Natural killer cell treated with Interleukin-12 subunit alpha and Interleukin-12 subunit beta and Interleukin-15 and Interleukin-18, amount 100 ng/mL, for 72 hours (primary cell): ENCODE data around the gene PAK6. TPM values are rescaled to one million over a fixed set of nuclear protein-coding genes. Genes with fewer than 3 reads are reported as not detected.
A peak's percentile ranks its signal among the peaks of the same experiment; 100 is the strongest.

Experiments used
- ATAC-seq, 2 donors: fragments of 150-1000 bp; cut with Tn5 transposase in 1 of 2; sonication (Bioruptor Pico), chemical (Tn5 transposase) in 1 of 2; 2 replicates each; pipeline ENCODE4 v1.10.0; 2021
- DNase-seq: peaks from one replicate; pipeline ENCODE4 v3.0.0; 2022; ENCODE audit warnings: low spot score
- H3K27ac Mint-ChIP-seq, 2 donors: 1 replicate in 1 of 2; 2 replicates in 1 of 2; pipeline ENCODE4 v1.8.0; 2022; ENCODE audit warnings: mixed read lengths in 2 of 2, mild to moderate bottlenecking in 1 of 2, moderate library complexity in 1 of 2
- H3K27me3 Mint-ChIP-seq, 2 donors: 1 replicate in 1 of 2; 2 replicates in 1 of 2; pipeline ENCODE4 v1.8.0; 2022; ENCODE audit warnings: mixed read lengths in 2 of 2
- H3K36me3 Mint-ChIP-seq: one replicate; pipeline ENCODE4 v1.8.0; 2022; ENCODE audit warnings: mixed read lengths
- H3K4me1 Mint-ChIP-seq, 2 donors: 1 replicate in 1 of 2; 2 replicates in 1 of 2; pipeline ENCODE4 v1.8.0; 2022; ENCODE audit warnings: low read depth in 2 of 2, mixed read lengths in 2 of 2, mild to moderate bottlenecking in 1 of 2
- H3K4me3 Mint-ChIP-seq: one replicate; pipeline ENCODE4 v1.8.0; 2022; ENCODE audit warnings: mixed read lengths
- H3K9me3 Mint-ChIP-seq: 2 replicates; pipeline ENCODE4 v1.8.0; 2022; ENCODE audit warnings: mixed read lengths
- total RNA-seq, 2 donors: library from RNA; stranded (reverse); gene quantifications; one replicate each; pipeline ENCODE4 v1.2.3, GENCODE V29; 2022

Gene PAK6
- total RNA-seq, 2 donors from 2014 or later, result 1.9 to 2.9 TPM

DNA sequence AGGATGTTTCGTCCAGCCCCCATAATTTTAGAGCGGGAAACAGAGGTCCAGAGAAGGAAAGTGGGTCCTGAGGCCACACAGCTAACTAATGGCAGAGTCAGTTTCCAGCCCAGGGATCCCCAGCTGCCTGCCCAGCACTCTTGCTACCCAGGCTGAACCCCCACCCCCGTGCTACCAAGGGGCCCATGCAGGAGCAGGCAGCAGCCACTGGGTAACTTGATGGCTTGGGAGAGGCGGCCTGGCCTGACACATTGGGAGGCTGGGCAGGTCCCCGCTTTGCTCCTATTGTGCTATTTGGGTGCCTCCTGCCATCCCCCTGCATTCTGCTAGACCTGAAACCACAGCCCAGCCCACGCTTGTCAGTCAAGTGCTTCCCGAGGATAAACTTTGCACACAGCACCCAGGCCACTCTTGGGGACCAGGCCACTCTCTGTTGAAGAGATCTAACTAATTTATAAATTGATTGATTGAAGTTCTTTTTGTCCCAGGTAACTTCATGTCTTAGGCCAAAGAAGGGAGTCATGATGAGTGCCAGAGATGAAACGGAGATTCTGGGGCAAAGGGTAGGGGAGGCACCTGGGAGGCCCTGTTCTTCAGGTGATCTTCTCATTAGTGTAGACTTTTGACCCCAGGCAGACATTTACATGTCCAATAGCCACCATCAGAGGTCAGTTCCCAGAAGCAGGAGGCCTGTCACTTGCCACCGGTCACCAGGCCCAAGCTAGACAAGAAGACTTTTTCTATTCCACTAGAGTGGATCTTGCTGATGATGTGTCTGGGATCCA lies 7.0 kb downstream of the PAK6 start:
- Mint-ChIP-seq H3K4me1 (no peaks in the 10 kb centered on the region), H3K4me3 (no peak overlapping the region), H3K27ac (no peak overlapping the region), H3K36me3 (no peaks in the 10 kb centered on the region), H3K9me3 (no peaks in the 10 kb centered on the region), H3K27me3 (peaks cover 0 to 2% of the 10 kb centered on the region in 2 donors)
- ATAC-seq (no peak), DNase-seq (no peak)

DNA sequence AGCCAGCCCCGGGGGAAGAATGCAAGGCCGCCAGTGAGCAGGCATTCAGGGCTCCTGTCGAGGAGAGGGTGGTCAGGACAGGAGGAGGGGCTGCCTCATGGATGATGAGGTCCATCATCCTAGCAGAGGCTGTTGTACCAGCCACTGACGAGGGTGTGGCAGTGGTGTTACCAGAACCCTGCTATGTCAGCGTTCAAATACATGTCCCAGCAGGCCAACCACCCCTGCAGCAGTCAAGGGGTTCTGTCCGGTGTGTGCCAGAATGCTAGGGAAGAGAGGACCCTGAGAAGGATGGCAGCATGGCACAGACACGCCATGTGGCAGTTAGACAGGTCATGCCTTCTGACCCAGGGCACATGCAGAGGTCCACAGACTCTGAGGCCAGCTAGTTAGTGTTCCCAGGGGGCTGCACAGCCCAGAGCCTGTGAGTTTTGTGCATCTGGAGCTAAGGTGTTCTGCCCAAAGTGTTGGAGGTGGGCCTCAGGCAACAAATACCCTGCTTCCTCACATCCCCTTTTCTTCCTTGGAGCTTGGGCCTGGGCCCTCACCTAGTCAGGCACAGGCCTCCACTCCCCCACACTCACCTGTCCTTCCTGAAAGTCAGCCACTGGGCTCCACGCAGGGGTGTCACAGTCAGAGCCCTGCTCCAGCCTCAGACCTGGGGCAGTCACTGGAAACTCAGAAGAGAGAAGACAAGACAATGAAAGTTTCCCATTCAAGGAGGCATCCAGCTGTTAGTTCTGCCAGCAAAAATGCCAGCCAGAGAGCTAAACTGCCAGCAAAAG lies 7.8 kb downstream of the PAK6 start:
- no peak overlapping the region for H3K4me3 Mint-ChIP-seq
- DNase-seq (peak; percentile 28), ATAC-seq (no peak)
- H3K27me3 Mint-ChIP-seq, result peaks cover 0 to 8% of the 10 kb centered on the region in 2 donors
- no peaks in the 10 kb centered on the region for H3K36me3 Mint-ChIP-seq
- no peaks in the 10 kb centered on the region for H3K9me3 Mint-ChIP-seq
- H3K27ac Mint-ChIP-seq, result no peak overlapping the region
- peaks cover 0 to 5% of the 10 kb centered on the region in 2 donors for H3K4me1 Mint-ChIP-seq

DNA sequence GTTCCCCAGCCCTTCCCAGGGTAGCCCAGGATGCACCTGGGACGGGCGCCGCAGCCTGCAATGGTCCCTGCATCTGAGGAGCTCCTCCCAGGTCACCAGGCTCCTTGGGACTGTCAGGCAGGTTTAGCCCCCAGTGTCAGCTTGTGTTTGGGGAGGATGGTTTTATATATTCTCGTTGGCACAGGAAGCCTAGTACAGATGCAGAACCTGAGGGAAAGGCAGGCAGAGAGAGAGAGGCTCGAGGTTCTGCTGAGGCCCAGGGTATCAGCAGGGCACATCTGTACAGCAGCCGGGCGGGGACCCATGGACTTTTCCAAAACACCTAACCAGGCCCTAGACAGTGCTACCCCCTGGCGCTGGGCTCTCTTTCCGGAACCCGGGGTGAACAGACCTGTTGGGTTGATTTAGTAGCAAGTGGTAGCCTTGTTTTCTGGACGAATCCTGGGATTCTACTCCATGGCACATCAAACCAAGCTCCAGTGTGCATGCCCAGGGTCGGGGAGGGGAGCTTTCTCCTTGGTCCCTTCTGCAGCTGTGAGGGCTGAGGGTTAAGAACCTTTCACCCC lies 8.6 kb downstream of the PAK6 start:
- H3K4me3 Mint-ChIP-seq, result no peak overlapping the region
- peaks cover 0 to 5% of the 10 kb centered on the region in 2 donors for H3K4me1 Mint-ChIP-seq
- no peak overlapping the region for H3K27ac Mint-ChIP-seq
- H3K27me3 Mint-ChIP-seq, result peaks cover 0 to 8% of the 10 kb centered on the region in 2 donors
- no peaks in the 10 kb centered on the region for H3K36me3 Mint-ChIP-seq
- ATAC-seq (peak in 1 of 2 donors; percentile 29), DNase-seq (peak; percentile 45)
- no peaks in the 10 kb centered on the region for H3K9me3 Mint-ChIP-seq

DNA sequence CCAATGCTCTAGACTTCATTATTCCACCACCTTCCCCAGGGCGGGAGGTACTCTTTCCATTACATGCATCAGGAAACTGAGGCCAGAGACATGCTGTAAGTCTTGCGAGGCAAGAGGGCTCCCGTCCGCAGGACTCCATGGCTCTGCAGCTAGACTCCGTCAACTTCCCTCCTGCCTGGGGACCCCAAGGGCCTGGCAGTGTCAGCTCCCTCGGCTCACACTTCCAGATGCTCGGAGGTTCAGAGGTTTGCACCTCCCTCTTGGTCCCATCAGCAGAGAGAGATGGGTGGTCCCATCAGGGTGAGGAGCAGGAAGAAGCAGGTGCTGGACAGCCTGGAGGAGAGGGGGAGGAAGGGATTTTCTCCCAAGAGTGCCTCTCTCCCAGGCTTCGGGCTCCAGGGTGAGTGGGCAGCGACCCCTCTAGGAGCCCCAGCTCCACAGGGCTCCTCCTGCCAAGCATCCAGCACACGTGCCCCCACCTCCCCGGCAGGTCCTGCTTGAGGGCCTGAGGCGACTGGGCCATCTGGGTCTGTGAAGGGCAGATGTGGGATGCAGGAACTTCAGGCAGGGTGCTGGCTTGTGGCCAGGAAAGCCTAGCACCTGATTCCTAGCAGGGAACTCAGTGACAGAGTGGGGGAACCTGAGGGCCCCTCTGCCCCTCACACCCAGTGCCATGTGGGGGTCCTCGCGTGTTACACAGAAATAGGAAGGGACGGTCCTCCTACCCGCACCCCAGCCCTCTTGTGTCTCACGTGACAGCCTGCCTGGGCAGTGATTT lies 9.3 kb downstream of the PAK6 start:
- Mint-ChIP-seq H3K27me3 (peaks cover 0 to 11% of the 10 kb centered on the region in 2 donors), H3K36me3 (no peaks in the 10 kb centered on the region), H3K4me1 (peaks cover 4 to 8% of the 10 kb centered on the region in 2 donors), H3K9me3 (no peaks in the 10 kb centered on the region), H3K27ac (no peak overlapping the region), H3K4me3 (no peak overlapping the region)
- ATAC-seq (no peak), DNase-seq (peak; percentile 28)

DNA sequence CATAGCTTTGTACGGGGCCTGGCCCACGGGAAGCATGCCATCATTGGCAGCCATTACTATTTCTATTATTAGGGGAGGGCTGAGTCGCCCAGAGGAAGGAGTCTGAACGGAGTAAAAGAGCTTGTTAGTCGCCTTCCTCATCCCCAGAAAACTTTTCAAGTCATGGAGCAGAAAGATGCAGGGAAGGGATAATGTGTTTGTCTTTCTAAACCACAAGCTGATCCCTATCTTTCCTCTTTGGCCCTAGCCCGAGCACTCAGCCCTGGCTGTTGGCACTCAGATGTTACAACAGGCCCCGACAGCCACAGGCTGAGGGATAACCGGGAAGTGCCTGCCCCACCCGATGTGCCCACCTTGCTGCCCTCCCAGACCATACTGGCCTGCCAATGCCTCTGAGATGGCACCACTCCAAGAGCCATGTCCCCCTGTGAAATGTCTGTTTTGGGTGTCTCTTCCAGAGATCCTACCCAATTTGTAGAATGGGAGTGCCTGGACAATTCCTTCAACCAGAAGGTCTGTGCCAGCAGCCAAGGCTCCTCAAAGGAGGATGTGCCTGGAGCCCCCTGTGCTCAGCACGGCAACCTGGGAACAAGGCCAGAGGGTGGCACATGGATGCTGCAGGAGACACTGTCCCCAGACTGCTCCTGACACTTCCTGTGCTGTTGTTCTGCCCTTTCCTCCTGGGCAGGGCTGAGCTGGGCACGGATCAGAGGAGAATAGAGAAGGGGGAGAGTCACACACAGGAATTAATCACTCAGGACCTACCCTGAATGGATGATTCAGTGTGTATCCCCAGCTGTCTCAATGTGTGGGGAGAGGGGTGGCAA lies 10.8 kb downstream of the PAK6 start:
- H3K4me3 Mint-ChIP-seq, result no peak overlapping the region
- H3K27ac Mint-ChIP-seq, result no peak overlapping the region
- H3K4me1 Mint-ChIP-seq, result peaks cover 13 to 14% of the 10 kb centered on the region in 2 donors
- no peaks in the 10 kb centered on the region for H3K36me3 Mint-ChIP-seq
- H3K9me3 Mint-ChIP-seq, result no peaks in the 10 kb centered on the region
- H3K27me3 Mint-ChIP-seq, result peaks cover 8 to 16% of the 10 kb centered on the region in 2 donors
- DNase-seq (no peak), ATAC-seq (no peak)

DNA sequence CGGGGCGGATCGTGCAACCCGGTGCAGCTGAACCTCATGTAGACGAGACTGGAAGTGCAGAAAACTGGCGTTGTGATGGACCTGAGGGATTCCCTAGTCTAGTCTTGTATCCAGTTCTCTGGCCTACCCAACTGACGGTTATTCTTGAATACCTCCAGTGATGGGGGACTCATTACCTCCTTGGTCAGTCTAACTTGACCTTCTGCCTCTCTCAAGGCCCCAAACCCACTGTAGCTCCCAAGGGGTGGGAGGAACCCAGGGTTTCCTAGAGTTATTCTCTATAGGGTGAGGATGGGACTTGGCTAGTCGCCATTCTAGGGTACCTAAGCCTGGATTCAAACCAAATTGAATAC lies 11.4 kb downstream of the PAK6 start:
- Mint-ChIP-seq H3K4me1 (peaks cover 13 to 14% of the 10 kb centered on the region in 2 donors), H3K9me3 (no peaks in the 10 kb centered on the region), H3K27me3 (peaks cover 8 to 16% of the 10 kb centered on the region in 2 donors), H3K36me3 (no peaks in the 10 kb centered on the region), H3K27ac (no peak overlapping the region), H3K4me3 (no peak overlapping the region)
- ATAC-seq, result no peak
- DNase-seq, result no peak

DNA sequence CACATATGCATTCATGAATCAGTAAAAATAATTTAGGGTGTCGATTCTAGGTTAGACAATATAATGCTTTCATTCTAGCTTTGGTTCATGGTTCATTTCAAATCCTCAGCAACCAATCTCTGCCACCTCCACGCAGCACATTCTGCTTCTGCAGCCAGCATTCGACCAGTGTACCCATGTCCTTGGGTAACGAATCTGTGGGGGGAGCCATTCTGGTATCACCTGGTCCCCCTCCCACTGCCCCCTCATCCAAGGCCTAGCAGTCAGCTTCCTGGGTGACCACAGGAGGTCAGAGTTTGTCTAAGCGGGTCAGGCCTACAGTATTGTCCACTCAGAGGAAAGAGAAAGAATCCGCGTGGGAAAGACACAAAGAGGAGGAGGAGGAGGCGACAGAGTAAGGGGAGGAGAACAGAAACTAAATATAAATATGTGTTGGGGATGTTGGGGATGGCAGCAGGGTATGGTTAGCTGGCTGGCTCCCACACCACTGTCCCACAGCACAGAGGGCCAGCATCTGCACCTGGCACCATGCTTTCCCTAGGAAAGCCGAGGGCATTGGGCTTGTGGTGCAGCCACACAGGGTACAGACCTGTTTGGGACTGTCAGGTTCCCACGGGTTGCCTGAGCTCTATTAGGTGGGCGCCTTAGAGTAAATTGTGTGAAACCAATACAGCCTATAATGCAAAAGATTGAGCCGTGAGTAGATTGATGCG lies 12.1 kb downstream of the PAK6 start:
- Mint-ChIP-seq H3K27me3 (peaks cover 8 to 16% of the 10 kb centered on the region in 2 donors), H3K27ac (no peak overlapping the region), H3K4me1 (peaks cover 13 to 14% of the 10 kb centered on the region in 2 donors), H3K36me3 (no peaks in the 10 kb centered on the region), H3K4me3 (peak overlapping the region; percentile 10), H3K9me3 (no peaks in the 10 kb centered on the region)
- no peak for ATAC-seq
- no peak for DNase-seq

DNA sequence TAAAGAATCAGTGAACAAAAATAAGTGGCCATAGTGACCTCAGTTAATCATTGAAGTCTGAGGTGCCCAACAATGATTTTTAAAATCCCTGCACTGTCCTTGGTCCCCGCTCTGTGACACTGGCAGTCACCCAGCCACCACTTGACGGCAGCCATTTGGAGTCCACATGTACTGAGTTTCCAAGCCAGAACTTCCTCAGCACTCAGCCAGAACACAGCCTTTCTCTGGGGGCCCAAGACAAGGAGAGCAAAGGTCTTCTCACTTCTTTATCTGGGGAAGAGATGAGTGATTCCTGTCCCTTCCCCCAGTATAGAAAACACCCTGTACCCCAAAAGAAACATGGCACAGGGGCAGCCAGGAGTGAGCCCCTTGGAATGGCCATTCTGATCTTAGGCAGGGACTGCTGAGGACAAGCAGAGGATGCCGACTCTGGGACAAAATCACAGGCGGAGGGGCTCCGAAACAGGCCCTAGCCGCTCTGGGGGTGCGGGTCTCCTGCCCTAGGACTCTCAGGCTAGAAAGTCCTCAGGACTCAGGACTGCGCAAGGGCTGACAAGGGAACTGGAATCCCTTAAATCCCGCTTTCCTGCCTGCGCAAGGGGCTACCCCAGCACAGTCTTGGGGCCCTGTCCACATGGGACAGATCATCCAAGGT lies 12.8 kb downstream of the PAK6 start:
- H3K4me3 Mint-ChIP-seq, result peak overlapping the region; percentile 10
- no peak overlapping the region for H3K27ac Mint-ChIP-seq
- no peak for ATAC-seq
- no peak for DNase-seq
- no peaks in the 10 kb centered on the region for H3K9me3 Mint-ChIP-seq
- H3K36me3 Mint-ChIP-seq, result no peaks in the 10 kb centered on the region
- H3K4me1 Mint-ChIP-seq, result peaks cover 13 to 14% of the 10 kb centered on the region in 2 donors
- peaks cover 8 to 16% of the 10 kb centered on the region in 2 donors for H3K27me3 Mint-ChIP-seq

DNA sequence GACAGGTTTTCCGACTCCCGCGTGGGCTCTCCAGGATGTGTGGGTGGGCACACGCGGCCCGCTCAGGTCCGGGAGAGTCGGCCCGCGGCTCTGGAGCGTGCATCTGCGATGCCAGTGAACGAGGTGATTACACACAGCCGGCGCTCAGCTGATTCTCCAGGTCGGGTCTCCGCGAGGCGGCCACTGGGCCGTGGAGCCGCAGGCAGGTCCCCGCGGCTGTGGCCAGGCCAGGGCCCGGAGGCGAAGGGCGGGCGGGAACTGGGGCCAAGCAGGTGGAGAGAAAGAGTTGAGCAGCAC lies 13.2 kb downstream of the PAK6 start:
- H3K27me3 Mint-ChIP-seq, result peaks cover 8 to 16% of the 10 kb centered on the region in 2 donors
- no peak for ATAC-seq
- no peaks in the 10 kb centered on the region for H3K9me3 Mint-ChIP-seq
- no peak for DNase-seq
- H3K4me3 Mint-ChIP-seq, result no peak overlapping the region
- H3K4me1 Mint-ChIP-seq, result peaks cover 13 to 14% of the 10 kb centered on the region in 2 donors
- no peak overlapping the region for H3K27ac Mint-ChIP-seq
- no peaks in the 10 kb centered on the region for H3K36me3 Mint-ChIP-seq

DNA sequence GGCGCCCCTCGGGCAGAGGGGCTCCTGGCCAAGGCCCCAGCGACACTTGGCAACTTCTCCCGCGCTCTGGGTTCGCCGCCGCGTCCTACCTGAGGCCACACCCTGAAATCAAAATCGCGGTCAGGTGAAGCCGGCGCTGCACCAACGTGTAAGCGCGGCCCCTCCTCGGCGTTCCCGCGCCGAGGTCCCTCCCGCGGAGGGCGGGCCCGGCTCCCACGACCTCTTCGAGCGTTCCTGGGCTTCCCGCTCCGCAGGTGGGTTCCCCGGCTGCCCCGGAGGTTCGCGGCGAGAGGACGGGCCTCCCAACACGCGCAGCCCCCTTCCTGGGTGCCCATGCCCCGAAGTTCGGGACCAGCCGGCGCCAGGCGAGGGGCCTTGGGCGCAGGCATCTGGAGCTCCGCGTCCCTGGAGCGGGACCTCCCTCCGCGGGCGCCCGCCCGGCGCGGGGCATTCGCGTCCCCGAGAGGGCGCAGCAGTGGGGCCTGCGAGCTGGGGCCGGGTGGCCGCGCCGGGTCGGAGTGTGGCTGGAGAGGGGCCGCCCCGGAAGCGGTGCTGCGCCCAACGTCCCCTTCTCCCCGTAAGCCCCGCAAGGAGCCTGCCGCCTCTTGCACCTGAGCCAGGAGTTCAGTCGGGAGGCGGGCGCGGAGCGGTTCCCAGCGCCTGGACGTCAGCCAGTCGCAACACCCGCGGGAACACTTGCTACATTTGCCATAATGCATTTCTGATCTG lies 13.7 kb downstream of the PAK6 start:
- ATAC-seq (peak; percentile 56 to 61), DNase-seq (no peak)
- Mint-ChIP-seq H3K27ac (peak overlapping the region in 1 of 2 donors; percentile 62), H3K4me3 (peak overlapping the region; percentile 76), H3K9me3 (no peaks in the 10 kb centered on the region), H3K4me1 (peaks cover 13 to 14% of the 10 kb centered on the region in 2 donors), H3K27me3 (peaks cover 8 to 16% of the 10 kb centered on the region in 2 donors), H3K36me3 (no peaks in the 10 kb centered on the region)

DNA sequence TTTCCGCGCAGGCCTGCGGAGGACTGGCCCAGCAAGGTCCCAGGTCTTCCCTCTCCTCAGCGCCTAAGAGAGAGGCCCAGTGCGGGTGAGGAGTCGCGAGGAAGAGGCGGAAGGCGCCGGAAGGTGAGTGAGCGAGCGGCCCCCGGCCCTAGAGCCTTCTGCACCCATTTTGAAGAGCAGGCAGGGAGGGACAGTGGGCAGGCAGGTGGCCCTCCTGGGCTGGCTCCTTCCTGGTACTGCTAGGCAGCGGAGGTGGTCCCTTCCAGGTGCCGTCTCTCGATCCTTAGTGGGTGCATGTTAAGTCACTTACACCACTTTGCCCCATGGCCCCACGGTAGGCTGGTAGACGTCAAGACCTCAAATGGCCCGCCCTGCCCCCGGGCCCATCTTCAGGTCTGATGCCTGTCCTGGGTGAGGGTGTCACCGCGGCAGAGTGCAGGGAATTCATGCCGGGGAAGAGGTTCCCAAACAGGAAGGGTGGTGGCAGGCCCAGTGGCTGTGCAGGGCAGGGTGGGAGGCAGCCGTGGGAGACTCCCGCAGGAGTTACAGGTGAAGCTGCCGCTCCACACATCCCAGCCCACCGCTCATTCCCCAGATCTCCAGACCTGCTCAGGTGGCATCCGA lies 14.4 kb downstream of the PAK6 start:
- peak overlapping the region; percentile 76 for H3K4me3 Mint-ChIP-seq
- peaks cover 13 to 14% of the 10 kb centered on the region in 2 donors for H3K4me1 Mint-ChIP-seq
- H3K27ac Mint-ChIP-seq, result peak overlapping the region in 1 of 2 donors; percentile 62
- DNase-seq, result no peak
- no peaks in the 10 kb centered on the region for H3K36me3 Mint-ChIP-seq
- peaks cover 8 to 16% of the 10 kb centered on the region in 2 donors for H3K27me3 Mint-ChIP-seq
- ATAC-seq, result peak; percentile 25 to 29
- no peaks in the 10 kb centered on the region for H3K9me3 Mint-ChIP-seq
